GM13976 (cell line): ENCODE results near the gene ROCK1.

Experiments
- DNase-seq: peaks from one replicate; pipeline ENCODE4 v3.0.0; 2012; ENCODE audit warnings: low spot score
- in situ Hi-C: fragments of 300-500 bp; cut with MboI; formaldehyde crosslinking; loops from one replicate; pipeline ENCODE4 v1.12.0; 2022; ENCODE audit warnings: low sequenced_read_pairs, mixed read lengths, inconsistent platforms; ENCODE audit not compliant: unreplicated experiment
- TF ChIP-seq, protein P1 (sequence below): IDR thresholded peaks from 2 replicates; pipeline ENCODE4 v1.5.1; 2012; ENCODE audit warnings: borderline replicate concordance, mild to moderate bottlenecking; ENCODE audit not compliant: insufficient read depth; ENCODE audit errors: extremely low read depth, missing control alignments, control extremely low read depth

Gene ROCK1

DNA sequence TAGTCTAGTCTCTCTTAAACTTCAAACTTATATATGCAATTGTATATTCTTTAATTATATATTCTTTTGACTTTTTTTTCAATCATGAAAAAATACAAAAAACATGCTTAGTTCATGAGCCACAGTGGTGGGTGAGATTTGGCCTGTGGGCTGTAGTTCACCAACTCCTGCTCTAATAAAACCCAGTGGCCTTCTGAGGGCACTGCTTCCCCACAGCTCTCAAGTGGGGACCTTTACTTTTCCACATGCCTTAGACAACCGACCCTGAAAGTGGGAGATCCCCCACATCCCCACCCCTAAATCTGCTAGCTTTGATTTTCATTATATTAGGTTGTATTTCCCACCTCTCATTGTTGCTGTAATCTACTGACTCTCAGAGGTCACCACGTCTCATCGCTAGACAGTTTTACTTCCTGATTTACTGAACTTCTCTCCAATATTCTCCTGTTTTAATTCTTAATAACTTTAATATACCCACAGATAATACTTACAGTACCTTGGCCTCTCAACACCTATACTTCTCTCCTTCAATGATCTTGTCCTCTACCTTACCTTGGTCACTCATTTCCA is 57.3 kb downstream of the ROCK1 start:
- DNase-seq, result no peak
- in situ Hi-C loops, result no loop called here
- TF ChIP-seq, protein P1, sequence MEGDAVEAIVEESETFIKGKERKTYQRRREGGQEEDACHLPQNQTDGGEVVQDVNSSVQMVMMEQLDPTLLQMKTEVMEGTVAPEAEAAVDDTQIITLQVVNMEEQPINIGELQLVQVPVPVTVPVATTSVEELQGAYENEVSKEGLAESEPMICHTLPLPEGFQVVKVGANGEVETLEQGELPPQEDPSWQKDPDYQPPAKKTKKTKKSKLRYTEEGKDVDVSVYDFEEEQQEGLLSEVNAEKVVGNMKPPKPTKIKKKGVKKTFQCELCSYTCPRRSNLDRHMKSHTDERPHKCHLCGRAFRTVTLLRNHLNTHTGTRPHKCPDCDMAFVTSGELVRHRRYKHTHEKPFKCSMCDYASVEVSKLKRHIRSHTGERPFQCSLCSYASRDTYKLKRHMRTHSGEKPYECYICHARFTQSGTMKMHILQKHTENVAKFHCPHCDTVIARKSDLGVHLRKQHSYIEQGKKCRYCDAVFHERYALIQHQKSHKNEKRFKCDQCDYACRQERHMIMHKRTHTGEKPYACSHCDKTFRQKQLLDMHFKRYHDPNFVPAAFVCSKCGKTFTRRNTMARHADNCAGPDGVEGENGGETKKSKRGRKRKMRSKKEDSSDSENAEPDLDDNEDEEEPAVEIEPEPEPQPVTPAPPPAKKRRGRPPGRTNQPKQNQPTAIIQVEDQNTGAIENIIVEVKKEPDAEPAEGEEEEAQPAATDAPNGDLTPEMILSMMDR, result no peak

DNA sequence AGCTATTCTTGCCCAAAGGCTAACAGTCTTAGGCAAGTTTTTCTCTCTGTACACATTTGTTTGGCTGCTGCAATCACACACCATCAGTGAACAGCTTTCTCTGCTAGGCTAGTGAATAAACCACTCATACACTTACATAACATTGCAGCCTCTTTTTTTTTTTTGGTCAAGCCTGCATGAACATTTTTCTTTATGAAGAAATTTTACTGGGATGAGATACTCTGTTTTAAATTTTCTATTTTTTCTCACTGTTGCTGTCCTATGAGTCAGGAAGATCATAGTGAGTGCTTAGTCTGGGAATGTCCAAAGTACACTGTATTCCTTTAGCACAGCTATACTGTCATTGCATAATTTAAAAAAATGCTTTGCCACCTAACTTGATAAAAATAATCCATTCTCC is 58.5 kb downstream of the ROCK1 start:
- no peak for DNase-seq
- in situ Hi-C loops, result no loop called here
- TF ChIP-seq, protein P1, result no peak

DNA sequence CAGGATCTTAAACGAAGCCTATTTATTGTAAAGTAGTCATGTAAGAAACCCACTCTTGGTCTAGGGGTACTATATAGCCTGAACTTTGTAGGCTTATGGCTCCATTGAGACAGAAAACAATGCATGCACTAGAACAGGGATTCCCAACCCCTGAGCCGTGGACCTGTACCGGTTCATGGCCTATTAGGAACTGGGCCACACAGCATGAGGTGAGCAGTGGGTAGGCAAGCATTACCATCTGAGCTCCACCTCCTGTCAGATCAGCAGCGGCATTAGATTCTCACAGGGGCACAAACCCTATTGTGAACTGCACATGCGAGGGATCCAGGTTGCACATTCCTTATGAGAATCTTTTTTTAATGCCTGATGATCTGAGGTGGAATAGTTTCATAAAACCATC is 59.2 kb downstream of the ROCK1 start:
- DNase-seq, result no peak
- TF ChIP-seq, protein P1, result no peak
- in situ Hi-C loops, result no loop called here

DNA sequence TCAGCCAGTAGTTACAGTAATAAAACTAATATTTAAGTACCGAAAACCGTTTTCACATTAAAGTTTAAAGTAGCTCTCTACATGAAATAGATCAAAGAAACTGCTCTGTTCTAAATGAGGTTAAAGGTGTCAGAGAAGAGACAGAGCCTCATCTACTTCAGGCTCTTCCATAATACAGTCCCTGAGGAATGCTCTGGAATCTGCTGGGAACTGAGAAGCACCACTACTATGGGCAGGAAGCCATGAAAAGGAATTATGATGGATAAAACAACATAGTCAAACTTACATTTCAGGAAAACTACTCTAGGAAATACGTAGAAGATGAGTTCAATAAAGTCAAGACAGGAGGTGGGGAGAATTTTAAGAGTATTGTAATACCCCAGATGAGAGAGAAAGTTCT is 60.0 kb downstream of the ROCK1 start:
- TF ChIP-seq, protein P1, result no peak
- in situ Hi-C loops, result no loop called here
- no peak for DNase-seq

DNA sequence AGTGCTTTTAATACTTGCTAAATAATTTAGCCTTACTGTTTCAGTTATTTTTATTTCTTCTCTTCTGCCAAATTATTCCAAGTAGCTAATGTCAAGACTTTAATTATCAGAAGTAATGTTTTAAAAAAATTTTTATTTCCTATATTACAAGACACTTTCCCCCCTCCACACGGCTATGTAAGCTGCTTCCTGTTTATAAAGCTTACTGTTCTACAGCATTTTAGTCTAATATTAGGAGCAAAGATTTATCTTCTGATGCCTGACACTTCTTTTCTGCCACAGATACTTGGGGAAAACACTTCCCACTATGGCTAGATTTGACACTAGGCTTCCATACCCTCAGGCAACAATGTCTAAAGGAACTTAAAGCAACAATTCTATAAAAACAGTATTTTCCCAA is 62.3 kb downstream of the ROCK1 start:
- no peak for DNase-seq
- TF ChIP-seq, protein P1, result no peak
- in situ Hi-C loops, result no loop called here

DNA sequence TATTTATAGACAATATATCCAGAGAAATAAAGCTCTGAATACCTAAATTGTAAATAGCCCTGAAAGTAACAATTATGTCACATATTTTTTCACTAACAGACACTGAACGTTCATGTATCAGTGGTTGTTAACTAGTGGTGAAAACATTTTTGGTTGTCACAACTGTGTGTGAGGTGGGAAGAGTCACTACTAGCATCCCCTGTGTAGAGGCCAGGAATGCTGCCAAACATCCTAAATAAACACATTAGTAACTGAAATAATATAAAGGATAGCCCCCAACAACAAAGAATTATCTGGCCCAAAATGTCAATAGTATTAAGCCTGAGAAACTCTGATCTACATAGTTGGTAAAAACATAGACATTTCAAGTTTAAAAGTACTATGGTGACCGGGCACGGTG is 64.5 kb downstream of the ROCK1 start:
- in situ Hi-C loops, result no loop called here
- TF ChIP-seq, protein P1, result no peak
- no peak for DNase-seq
